ENCODE results near the gene FGF5. TPM values are rescaled to one million over a fixed set of nuclear protein-coding genes. Genes with fewer than 3 reads are reported as not detected.

The FGF5 gene
- total RNA-seq, 4 donors from 2014 or later, result 0.15 TPM; not detected in 3

DNA sequence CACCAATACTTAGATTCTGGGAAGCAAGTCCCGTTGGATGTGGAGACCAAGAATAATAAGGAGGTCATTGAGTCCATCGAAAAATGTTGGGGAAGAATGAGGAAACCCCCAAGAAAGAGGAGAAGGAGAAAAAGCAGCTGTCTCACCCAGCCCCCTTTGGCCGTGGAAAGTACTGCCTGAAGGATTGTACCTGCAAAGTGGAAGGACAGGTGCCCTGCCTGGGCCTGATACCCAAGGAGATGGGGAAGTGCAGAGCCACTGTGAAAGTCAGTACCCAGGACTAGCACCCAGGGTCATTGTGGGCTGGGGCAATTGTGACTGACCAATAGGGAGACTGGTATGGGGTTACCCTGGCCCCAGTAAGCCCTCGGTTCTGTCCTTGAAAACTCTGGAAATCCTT is 55.3 kb downstream of the FGF5 start:
- Histone ChIP-seq H3K27me3 (no peaks in the 10 kb centered on the region), H3K4me3 (no peak overlapping the region), H3K27ac (no peak overlapping the region), H3K4me1 (no peaks in the 10 kb centered on the region), H3K9me3 (no peaks in the 10 kb centered on the region), H3K36me3 (no peaks in the 10 kb centered on the region)
- no peak for DNase-seq
- TF ChIP-seq POLR2A (IDR thresholded peaks at IDR 0.05), result no peak
- TF ChIP-seq, protein P1, sequence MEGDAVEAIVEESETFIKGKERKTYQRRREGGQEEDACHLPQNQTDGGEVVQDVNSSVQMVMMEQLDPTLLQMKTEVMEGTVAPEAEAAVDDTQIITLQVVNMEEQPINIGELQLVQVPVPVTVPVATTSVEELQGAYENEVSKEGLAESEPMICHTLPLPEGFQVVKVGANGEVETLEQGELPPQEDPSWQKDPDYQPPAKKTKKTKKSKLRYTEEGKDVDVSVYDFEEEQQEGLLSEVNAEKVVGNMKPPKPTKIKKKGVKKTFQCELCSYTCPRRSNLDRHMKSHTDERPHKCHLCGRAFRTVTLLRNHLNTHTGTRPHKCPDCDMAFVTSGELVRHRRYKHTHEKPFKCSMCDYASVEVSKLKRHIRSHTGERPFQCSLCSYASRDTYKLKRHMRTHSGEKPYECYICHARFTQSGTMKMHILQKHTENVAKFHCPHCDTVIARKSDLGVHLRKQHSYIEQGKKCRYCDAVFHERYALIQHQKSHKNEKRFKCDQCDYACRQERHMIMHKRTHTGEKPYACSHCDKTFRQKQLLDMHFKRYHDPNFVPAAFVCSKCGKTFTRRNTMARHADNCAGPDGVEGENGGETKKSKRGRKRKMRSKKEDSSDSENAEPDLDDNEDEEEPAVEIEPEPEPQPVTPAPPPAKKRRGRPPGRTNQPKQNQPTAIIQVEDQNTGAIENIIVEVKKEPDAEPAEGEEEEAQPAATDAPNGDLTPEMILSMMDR (IDR thresholded peaks at IDR 0.05), result no peak
- intact Hi-C loops (cut with DNase I; ENCODE audit: low total_unique reads), result no loop called here

DNA sequence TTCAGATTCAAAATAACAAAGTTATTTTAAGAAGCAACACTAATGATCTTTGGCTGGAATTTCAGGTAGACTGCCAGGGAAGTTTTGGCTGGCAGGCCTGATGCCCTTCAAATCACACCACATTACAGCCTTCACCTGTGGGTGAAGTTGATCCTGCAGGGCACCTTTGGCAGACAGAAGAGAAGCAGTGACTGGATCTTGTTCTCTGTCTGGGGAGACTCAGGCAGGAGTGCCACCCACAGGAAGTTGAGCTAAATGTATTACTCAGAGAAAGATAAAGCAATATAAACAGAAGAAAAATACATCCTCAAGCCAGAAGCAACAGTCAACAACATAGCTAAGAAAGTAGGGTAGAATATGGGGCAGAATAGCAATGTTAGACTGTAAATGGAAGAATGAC is 56.3 kb downstream of the FGF5 start:
- no peak overlapping the region for H3K4me3 ChIP-seq
- DNase-seq, result no peak
- intact Hi-C loops (cut with DNase I; ENCODE audit: low total_unique reads), result no loop called here
- H3K27me3 ChIP-seq, result no peaks in the 10 kb centered on the region
- H3K9me3 ChIP-seq, result no peaks in the 10 kb centered on the region
- no peaks in the 10 kb centered on the region for H3K4me1 ChIP-seq
- H3K36me3 ChIP-seq, result no peaks in the 10 kb centered on the region
- H3K27ac ChIP-seq, result no peak overlapping the region
- TF ChIP-seq, protein P1 (IDR thresholded peaks at IDR 0.05), result no peak
- TF ChIP-seq POLR2A (IDR thresholded peaks at IDR 0.05), result no peak

DNA sequence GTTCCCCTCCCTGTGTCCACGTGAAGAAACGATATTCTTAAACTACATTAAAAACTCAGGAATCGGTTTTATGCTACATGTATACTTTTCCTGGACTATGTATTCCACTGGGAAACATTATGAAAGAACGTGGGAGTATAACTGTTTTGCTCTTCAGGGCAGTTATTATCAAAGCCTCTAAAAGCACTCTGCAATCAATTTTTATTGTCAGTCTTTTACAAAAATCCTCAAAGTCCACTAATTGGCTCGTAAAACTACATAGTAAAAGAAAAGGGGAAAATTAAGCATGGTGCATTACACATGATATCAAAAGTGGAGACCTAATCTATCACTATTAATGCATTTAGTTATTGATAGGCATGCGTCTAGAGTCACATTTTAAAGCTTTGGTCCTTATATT is 57.7 kb downstream of the FGF5 start:
- DNase-seq, result no peak
- no peak overlapping the region for H3K4me3 ChIP-seq
- no peaks in the 10 kb centered on the region for H3K9me3 ChIP-seq
- intact Hi-C loops (cut with DNase I; ENCODE audit: low total_unique reads), result no loop called here
- H3K27me3 ChIP-seq, result no peaks in the 10 kb centered on the region
- H3K27ac ChIP-seq, result no peak overlapping the region
- TF ChIP-seq, protein P1 (IDR thresholded peaks at IDR 0.05), result no peak
- no peak for TF ChIP-seq POLR2A (IDR thresholded peaks at IDR 0.05)
- no peaks in the 10 kb centered on the region for H3K36me3 ChIP-seq
- H3K4me1 ChIP-seq, result no peaks in the 10 kb centered on the region

DNA sequence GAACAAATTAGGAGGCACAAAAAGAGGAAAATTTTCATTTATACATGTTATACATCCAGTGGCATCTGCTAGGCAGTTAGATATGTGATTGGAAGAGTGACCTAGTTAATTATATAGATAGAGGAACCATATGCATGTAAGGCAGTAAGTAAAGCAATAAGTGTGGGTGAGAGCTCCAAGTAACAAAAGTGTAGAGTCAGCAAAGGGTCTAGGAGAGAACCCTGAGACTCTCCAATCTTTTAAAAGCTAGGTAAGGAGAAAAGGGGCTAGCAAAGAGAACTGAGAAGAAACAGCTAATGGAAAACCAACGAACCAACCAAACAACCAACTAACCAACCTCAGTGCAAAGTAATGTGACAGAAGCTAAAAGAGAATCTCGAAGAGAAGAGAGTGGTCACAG is 65.2 kb downstream of the FGF5 start:
- Histone ChIP-seq H3K27ac (no peak overlapping the region), H3K4me1 (no peaks in the 10 kb centered on the region), H3K27me3 (peaks cover 0 to 11% of the 10 kb centered on the region in 2 donors), H3K9me3 (no peaks in the 10 kb centered on the region), H3K36me3 (no peaks in the 10 kb centered on the region), H3K4me3 (no peak overlapping the region)
- no peak for DNase-seq
- intact Hi-C loops (cut with DNase I; ENCODE audit: low total_unique reads), result no loop called here
- TF ChIP-seq, protein P1 (IDR thresholded peaks at IDR 0.05), result no peak
- no peak for TF ChIP-seq POLR2A (IDR thresholded peaks at IDR 0.05)

DNA sequence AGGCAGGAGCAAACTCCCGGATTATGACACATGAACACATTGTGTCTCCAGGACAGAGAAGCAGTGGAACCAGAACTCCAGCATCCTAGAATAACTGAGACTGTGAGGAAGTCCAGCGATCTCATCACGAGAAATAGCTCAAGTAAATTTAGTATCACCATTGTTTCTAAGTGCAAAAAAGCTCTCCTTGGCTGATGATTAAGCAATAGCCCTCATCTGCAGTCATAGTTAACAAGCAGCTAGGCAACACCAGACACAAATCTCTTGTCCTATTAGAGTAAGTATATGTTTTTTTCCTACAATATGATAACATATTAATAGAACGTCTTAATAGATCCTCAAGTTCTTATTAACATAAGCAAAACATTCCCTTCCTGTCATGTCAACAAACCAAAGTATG is 66.7 kb downstream of the FGF5 start:
- no peaks in the 10 kb centered on the region for H3K4me1 ChIP-seq
- no peak overlapping the region for H3K4me3 ChIP-seq
- intact Hi-C loops (cut with DNase I; ENCODE audit: low total_unique reads), result no loop called here
- no peak overlapping the region for H3K27ac ChIP-seq
- H3K9me3 ChIP-seq, result no peaks in the 10 kb centered on the region
- DNase-seq, result no peak
- no peaks in the 10 kb centered on the region for H3K36me3 ChIP-seq
- H3K27me3 ChIP-seq, result peaks cover 0 to 18% of the 10 kb centered on the region in 2 donors
- TF ChIP-seq POLR2A (IDR thresholded peaks at IDR 0.05), result no peak
- TF ChIP-seq, protein P1 (IDR thresholded peaks at IDR 0.05), result no peak
